ENCODE results near the gene DDAH1.

DDAH1 gene

DNA sequence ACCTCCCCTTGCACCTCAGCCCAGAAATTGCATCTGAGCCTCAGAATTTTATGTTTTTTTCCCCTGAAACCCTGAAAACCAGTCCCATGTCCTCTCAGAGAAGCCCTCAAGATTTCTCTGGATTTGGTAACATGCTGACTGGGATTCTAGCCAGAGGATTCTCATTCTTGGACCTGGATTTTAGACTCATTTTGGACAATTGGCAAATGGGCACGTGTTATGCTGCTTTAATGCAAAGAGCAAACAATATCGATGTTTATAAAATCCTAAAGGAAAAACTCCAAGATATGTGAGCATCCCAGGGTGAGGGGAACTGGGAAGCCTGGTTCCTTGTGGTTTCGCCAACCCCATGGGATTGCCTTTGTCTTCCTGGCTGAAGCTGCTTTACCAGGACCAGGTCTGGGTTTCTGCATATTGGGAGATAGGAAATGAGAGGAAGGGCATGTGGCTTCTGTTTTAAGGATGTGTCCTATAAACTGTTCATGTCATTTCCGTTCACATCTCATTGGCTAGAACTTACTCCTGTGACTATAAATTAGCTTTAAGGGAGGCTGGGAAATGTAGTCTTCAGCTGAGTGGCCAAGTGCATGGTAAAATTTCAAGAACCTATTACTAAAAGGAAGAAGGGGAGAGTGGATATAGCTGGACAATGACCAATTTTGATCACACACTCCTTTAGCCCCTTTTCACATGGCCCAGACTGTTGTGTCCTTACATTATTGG is 161.4 kb downstream of the DDAH1 start:
- no peak for DNase-seq (ENCODE audit: low read depth in 2 of 2)

DNA sequence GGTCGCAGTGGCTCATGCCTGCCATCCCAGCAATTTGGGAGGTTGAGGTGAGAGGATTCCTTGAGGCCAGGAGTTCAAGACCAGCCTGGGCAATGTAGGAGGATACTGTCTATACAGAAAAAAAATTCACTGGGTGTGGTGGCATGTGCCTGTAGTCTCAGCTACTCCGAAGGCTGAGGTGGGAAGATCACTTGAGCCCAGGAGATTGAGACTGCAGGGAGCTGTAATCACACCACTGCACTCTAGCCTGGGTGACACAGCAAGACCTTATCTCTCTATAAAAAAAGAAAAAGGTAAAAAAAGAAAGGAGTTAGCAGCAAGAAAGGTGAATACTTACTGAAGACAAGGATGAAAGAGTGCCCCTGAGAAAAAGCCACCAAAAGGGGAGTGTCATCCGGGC is 164.8 kb downstream of the DDAH1 start:
- DNase-seq (ENCODE audit: low read depth in 2 of 2) = no peak

DNA sequence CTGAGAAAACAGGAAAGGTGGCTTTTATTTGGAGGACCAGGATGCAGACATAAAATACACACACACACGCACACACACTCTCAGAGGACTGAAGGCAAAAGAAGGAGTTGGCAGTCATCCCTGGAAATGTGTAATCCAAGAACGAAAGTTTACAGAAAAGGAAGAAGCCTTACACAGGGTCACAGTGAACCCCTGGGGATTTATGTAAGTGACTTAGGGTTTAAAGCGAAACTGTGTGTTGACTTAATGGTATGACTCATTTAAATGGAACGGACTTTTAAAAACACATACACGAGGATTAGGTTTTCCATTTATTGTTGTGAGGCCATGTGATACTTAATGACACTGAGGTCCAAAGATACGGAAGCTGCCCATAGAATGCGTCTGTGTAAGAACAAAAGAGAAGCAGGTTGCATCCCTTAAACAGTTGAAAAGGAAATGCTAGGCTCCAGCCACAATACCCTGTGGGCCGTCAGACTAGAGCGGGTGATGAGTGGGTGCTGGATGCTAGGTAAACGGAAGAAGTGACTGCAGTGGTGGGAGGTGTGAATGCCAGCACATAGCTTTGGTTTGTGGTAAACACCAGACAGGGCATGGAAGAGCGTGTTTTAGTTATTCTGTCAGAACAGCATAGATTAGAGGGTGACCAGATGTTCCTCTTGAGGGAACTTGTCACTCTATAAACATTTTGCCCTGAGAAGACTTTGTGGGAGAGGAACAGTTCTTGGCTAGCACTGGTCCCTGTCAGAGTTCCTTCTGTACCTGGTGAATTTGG is 166.9 kb downstream of the DDAH1 start:
- DNase-seq (ENCODE audit: low read depth in 2 of 2) = peak; percentile 59 to 67

DNA sequence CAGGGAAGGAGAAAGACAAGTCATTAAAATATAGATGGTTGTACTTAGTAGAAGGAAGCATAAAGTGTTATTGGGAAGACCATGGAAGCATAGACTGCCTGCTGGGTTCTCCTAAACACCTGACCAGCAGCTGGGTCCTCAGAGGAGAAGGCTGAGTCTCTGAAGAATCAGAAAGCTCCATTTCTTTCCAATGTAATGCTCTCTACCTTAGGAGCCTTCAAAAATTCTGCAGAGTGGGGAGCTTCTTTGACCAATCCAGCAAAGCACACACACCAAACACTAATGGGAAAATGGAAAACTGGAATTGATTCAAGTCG is 167.5 kb downstream of the DDAH1 start:
- no peak for DNase-seq (ENCODE audit: low read depth in 2 of 2)

DNA sequence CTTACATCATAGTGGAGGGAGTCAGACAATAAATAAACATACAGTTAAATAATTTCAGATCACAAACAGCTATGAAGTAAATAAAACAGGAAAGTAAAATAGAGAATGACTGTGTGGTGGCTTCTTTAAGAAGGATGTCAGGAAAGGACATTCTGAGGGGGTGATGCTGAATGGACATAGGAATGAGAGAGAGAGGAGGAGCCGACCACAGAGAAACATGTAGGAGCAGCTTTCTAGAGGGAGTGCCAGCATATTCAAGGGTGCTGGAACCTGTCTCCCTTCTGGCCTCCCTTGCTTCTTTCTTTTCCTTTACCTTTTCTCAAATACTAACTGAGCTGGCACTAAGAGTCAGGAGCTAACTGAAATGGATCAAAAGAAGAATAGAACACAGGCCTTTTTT is 168.0 kb downstream of the DDAH1 start:
- no peak for DNase-seq (ENCODE audit: low read depth in 2 of 2)

DNA sequence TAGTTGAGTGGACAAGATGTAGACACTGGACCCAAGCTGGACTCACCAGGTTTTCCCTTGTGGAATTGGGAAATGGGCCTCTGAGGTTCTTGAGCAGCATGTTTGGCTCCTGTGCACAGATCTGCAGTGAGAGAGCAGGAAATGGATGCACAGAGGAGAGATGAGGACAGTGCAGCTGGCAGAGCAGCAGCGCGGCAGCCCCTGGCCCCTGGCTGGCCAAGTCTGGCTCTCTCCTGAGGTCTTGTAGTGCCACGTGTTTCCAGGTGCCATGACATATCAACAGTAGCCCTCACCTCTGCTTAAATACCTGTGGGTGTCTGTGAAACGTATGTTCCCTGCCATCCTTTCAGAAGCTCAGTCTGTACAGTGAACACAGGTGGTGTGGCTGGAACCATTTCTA is 169.3 kb downstream of the DDAH1 start:
- no peak for DNase-seq (ENCODE audit: low read depth in 2 of 2)

DNA sequence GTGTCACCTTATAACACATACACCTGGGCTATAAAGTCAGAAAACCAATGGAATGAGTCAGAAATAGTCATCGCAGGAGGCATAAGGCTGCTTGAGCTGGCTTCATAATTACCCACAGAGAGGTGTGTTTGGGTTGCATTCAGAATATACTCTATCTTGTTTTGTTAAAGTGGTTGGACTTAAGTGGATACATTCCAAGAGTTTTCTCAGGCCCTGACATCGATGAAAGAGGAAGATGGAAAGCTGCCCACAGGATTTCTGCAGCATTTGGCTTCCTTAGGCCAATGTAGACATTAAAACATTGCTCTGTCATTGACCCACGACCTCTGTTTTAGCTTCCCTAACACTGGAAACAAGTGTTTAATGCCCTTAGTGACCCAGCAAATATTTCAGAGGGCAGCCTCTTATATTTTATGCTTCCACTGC is 169.9 kb downstream of the DDAH1 start:
- DNase-seq (ENCODE audit: low read depth in 2 of 2) = no peak

DNA sequence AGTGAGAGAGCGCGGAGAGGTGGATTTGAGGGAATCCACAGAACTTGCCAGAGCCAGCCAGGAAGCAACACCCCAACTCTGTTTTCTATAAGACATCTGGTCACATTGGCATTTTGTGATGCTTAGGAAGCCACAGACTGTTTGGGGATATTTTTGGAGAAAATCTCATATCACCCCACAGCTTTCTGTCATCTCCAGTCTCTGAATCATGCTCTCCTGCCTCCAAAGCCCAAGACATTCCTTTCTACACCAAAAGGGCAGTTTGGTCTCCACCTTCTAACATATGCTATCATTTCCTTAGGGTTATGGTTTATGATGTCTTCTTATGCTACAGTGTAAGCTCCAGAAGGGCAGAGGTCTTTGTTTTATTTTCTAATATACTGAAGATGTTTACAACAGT is 174.1 kb downstream of the DDAH1 start:
- DNase-seq (ENCODE audit: low read depth in 2 of 2) = no peak

DNA sequence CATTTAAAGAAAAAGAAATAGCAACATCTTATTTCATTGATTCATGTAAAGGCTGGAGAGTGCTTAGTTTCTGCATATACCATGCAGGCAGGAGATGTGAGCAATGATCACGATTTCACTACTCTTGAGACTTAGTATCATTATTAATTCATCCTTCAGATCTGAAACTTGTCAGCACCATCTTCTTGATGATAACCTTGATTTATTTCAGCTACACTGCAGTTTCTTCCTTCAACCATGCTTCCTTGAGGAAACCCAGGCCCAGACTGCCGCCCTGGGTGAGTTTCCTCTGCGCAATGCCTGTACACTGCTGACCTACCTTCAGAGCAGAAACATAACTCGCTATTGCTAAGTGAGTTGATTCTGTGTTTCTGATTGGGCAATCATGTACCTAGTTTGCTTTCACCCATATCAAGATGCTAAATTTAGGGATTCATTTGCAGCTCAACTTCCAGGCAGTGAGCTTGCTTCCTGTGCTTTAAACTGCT is 175.1 kb downstream of the DDAH1 start:
- DNase-seq (ENCODE audit: low read depth in 2 of 2) = no peak

DNA sequence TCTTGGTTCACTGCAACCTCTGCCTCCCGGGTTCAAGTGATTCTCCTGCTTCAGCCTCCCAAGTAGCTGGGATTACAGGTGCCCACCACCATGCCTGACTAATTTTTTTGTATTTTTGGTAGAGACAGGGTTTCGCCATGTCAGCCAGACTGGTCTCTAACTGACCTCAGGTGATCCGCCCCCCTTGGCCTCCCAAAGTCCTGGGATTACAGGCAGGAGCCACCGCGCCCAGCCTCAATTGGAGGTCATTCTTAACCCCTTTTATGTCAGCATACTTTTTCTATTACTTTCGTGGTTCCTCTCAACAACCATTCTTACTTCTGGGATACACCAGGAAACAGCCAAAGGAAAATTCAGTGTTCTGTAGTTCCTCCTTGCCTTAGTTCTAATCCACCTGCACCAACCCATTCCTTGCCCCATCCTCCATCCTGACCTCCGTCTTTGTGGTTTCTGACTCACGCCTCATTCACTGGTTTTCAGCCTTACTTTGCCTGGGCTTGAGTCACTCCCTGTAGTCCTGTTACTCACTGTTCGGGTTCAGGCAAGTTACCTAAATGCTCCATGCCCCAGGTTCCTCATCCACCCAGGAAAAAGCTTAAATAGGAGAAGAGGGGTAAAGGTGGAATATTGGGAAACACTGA is 175.6 kb downstream of the DDAH1 start:
- no peak for DNase-seq (ENCODE audit: low read depth in 2 of 2)

DNA sequence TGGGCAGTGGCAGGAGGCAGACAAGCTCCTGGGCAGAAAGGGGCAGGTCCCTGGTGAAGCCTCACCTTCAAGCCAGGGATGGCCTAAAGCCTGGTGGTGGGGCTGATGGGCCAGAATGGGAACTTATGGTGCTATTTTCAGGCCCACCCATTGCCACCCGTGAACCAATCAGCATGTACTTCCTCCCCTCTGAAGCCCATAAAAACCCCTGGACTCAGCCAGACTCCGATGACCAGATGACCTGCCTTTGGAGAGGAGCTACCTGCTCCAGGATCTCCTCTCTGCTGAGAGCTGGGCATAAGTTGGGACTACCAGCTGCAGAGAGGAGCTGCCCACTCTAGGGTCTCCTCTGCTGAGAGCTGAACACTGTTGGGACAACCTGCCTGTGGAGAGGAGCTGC is 180.8 kb downstream of the DDAH1 start:
- no peak for DNase-seq (ENCODE audit: low read depth in 2 of 2)

DNA sequence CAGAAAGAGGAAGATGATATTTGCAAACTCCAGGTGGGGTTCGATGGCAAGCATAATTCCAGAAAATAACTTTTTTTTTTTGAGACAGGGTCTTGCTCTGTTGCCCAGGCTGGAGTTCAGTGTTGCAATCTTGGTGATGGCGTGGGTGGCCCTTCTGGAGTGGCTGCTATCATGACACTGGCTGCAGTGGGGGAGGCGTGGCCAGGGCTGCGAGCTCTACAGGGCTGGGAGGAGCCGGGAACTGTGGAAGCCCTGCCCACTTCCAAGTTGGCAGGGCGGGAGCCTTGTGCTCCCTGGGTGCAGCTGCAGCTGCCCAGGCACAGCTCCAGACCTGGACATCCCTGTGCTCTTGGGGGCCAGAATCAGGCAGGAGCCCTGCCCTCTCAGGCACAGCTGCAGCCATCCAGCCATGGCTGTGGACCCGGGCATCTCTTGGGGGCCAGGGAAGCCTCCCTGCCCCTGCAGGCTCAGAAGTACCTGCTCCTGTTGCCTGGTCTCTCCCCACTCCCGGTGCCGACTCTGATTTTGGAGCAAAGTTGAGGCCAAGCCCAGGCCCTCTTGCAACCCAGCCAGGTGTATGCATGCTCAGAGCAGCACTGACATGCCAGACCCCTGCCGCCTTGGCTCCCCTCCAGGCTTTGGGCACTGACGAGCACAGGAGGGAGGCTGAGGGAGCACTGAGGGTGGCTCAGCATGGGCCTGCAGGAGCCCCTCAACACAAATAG is 181.3 kb downstream of the DDAH1 start:
- DNase-seq (ENCODE audit: low read depth in 2 of 2) = no peak

DNA sequence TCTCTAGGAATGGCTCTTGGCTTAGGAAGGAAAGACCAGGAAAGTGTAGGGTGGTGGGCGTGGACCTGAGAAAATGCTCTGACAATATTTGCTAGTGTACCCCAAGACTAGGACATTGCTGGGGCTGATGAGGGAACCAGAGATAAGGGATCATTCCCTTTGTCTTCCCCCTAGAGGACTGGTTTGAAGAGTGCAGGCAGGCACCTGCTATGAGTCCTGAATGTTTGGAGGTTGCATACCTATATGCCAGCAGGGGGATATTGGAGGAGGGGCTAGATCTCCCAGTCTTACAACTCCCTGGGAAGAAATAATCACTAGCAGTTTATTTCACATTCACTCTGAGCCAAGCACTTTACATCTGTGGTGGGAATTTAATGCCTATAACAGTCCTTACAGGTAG is 182.5 kb downstream of the DDAH1 start:
- no peak for DNase-seq (ENCODE audit: low read depth in 2 of 2)

DNA sequence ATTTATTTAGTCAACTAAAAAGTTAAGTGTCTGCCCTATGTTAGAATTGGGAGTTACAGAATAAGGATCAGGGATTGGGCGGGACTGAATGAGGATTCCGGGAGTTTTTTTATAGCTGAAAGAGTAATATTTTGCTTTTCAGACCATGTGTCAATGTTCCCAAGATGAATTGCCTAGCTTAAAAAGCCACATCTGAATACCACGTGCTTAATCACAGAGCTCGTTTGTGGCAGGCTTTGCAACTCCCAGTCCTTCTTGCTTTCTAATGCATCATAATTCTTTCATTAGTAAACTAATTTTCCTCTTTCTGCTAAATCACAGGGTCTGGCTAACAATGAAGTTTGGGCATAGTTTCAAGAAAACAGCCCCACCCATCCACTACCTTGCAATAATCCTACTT is 184.3 kb downstream of the DDAH1 start:
- DNase-seq (ENCODE audit: low read depth in 2 of 2) = no peak

DNA sequence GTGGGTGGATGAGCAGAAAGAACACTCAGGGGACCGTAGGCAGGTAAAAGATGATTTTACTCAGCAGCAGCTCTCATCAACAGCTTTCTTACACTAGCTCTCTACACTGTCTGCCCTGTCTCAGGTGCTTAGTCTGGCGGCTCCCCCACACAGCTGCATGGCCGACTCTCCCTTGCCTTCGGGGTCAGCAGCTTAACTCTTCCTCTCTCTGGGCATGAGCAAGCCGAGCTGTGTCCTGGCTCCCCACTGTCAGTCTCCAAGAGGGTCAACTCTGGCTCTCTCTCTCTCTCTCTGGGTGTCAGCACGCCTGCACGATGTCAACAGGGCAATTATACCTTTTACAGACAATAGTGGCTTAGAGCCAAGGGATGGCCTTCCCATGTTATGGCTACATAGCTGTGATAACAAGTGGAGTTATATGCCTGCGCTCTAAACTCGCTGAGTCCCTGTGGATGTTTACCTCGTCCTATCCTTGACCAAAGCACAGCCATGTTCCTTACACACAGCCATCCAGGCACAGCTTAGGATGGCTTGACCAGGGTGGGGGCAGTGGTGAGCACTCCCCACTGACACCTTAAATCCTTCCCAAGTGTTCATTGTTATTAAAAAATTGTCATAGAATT is 185.4 kb downstream of the DDAH1 start:
- no peak for DNase-seq (ENCODE audit: low read depth in 2 of 2)

DNA sequence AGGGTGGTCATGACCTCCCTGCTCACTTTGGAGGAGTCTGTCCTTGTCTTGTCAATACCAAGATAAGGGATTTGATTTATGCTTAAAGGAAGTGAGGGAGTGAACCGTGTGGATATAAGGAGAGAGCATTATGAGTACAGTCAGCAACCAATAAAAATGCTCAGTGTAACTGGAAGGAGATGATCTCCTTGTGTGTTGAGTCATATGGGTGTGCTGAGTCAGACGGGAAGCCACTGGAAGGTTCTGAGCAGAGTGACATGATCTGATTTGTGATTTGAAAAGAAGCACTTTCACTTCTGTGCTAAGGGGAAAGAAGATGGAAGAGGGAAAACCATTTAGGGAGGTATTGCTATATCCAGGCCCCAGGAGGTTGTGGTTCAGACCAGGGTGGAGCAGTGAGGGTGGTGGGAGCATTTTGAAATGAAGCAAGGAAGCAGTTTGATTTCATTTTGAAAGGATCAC is 186.1 kb downstream of the DDAH1 start:
- DNase-seq (ENCODE audit: low read depth in 2 of 2) = peak in 1 of 2 experiments; percentile 17

DNA sequence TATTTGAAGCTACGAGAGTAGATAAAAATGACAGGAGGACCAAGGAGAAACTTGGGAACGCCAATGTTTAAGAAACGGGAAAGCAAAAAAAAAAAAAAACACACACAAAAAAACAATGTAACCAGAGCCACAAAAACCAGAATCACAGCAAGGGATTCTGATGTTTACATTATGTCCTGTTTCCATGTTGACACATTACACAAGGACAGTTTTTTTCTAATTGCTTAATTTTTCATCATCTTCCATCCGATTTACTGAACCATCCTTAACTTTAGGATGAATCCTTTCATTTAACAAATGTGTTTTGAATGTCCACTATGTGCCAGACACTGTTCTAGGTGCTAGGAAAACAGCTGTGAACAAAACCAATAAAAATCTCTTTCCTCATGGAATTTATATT is 187.2 kb downstream of the DDAH1 start:
- DNase-seq (ENCODE audit: low read depth in 2 of 2) = no peak

DNA sequence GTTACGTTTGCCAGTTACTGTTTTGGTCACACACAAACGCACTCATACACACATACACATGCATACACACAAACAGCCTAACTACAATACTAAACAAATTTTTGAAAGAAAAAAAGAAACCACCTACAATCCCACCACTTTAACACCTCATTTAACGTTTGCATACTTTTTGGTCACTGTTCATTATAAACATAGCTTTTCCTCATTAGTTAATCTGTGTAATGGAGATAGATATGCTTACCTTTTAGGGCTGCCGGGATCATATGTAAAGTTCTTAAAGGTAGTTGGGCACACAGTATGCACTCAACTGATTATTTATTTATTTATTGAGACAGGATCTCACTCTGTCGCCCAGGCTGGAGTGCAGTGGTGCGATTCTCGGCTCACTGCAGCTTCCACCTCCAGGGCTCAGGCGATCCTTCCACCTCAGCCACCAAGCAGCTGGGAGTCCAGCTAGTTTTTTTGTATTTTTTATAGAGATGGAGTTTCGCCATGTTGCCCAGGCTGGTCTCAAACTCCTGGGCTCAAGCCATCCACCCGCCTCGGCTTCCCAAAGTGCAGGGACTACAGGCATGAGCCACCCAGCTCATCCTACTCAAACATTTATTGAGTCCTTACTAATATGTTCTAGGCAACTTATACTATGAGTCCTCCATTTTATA is 187.8 kb downstream of the DDAH1 start:
- no peak for DNase-seq (ENCODE audit: low read depth in 2 of 2)

DNA sequence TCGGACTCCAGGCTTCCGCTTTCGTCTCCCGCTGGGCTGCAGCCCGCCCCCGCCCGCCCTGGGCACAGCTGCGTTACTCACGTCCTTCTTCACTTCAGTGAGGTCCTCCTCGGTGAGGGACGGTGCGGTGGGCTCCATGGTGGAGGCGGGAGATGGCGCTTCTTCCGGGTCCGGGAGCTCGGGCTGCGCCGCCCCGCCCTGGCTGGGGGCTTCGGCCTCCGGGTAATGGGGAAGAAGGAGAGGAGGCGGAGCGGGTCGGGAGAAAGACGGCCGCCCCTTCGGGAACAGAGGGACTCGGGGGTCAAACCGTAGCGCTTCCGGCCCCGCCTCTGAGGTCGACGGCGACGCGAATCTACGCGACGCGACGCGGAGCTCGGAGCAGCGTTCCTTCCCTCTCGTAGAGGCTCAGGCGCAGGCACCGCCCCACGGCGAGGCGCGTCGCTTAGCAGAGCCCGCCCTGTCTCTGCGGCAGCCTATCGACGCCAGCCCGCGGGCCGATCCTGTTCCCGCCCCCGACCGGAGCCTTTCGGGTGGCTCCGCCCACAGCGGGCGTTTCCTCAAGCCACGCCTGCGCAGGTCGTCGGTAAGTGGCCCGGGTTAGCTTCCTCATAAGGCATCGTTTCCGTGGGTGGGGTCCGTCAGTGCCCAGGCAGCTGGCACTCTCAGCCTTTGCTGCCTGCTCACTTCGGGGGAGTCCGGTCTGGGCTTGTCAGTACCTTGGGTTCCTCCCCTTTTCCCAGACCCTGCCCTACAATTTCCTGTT is 188.6 kb downstream of the DDAH1 start, which contains the start of gene BCL10:
Gene BCL10 (minus strand): TSS at position 418 of the 763 bp plus-strand sequence. CDS start 280 bp downstream, at position 138.
- peak; percentile 94 for DNase-seq (ENCODE audit: low read depth in 2 of 2)

DNA sequence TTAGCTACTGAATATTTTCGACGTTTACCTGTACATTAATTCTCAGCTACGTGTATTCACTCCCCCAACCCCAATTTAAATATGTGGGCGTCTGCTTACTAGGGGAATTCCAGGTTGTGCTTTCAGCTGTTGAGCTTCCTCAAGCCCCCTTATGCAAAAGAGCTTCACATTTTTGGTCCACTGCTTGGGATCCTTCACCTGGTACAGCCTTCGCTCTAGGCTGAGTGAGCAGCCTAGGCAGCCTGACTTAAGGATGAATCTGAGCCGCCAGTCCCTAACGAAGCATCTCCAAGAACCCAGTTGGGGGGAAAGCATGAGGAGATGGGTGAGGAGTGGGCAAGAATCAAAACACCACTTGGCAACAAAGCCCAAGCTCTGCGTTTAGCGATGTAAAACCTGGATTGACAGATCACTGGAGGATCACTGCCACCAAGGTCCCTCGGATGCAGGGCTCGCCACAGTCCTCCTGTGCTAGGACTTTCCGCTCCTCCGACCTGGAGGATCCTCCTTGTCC is 189.2 kb downstream of the DDAH1 start:
- no peak for DNase-seq (ENCODE audit: low read depth in 2 of 2)

All from stimulated activated CD4-positive, alpha-beta T cell treated with anti-CD3 and anti-CD28 coated beads, Interleukin-12 subunit alpha, Interleukin-12 subunit beta, amount 100 ng/mL, for 24 hours (primary cell).